ENCODE results near the gene SUSD1. TPM values are rescaled to one million over a fixed set of nuclear protein-coding genes. Genes with fewer than 3 reads are reported as not detected.

SUSD1 gene
- total and polyA plus RNA-seq, 2 donors from 2014 or later: 11.0 to 19.8 TPM

GRCh38 chr9:112043423-112043822 is 131.7 kb downstream of the SUSD1 start:
- DNase-seq (no peak), FAIRE-seq (no peak)
- Histone ChIP-seq H3K4me3 (ENCODE audit: low read length in 3 of 3) (no peak overlapping the region), H3K36me3 (ENCODE audit: control insufficient read depth in 2 of 3, insufficient read depth in 3 of 3, low read length in 3 of 3) (no peaks in the 10 kb centered on the region), H3K4me1 (ENCODE audit: control insufficient read depth in 2 of 3, insufficient read depth in 2 of 3, low read depth in 1 of 3, low read length in 3 of 3) (peaks cover 0 to 3% (median under 1%) of the 10 kb centered on the region in 3 donors), H3K27ac (ENCODE audit: low read depth in 2 of 2, low read length in 2 of 2) (no peak overlapping the region), H3K9ac (ENCODE audit: low read length in 3 of 3) (no peak overlapping the region), H3K27me3 (ENCODE audit: control insufficient read depth, insufficient read depth, low read length) (no peaks in the 10 kb centered on the region), H3K9me3 (ENCODE audit: control insufficient read depth in 2 of 3, insufficient read depth in 1 of 3, low read length in 3 of 3) (no peaks in the 10 kb centered on the region)
- intact Hi-C loops (cut with DNase I): no loop called here
- no peak for TF ChIP-seq CTCF (IDR thresholded peaks at IDR 0.05; ENCODE audit: borderline replicate concordance, extremely low read depth, insufficient read depth)

DNA sequence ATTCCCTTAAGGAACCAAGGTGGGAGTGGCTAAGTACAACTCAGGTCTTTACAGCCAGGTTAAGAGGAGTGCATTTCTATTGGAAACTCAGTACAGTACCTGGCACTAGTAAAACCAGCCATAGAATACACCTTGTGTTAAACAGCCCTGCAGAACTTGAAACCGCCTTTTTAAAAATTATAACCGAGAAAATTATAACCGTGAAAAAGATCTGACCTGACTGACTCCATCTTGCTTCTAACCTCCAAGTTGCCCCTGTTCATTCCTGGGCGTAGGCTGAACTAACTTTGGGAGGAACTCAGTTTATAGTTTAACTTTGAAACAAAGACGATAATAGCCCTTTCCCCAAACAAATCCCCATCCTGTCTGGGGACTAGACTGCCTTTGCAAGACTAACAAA is 132.3 kb downstream of the SUSD1 start:
- no peak overlapping the region for H3K9ac ChIP-seq (ENCODE audit: low read length in 3 of 3)
- H3K4me1 ChIP-seq (ENCODE audit: control insufficient read depth in 2 of 3, insufficient read depth in 2 of 3, low read depth in 1 of 3, low read length in 3 of 3): peaks cover 0 to 3% (median 0%) of the 10 kb centered on the region in 3 donors
- no peaks in the 10 kb centered on the region for H3K9me3 ChIP-seq (ENCODE audit: control insufficient read depth in 2 of 3, insufficient read depth in 1 of 3, low read length in 3 of 3)
- FAIRE-seq (no peak), DNase-seq (no peak)
- intact Hi-C loops (cut with DNase I): no loop called here
- TF ChIP-seq CTCF (IDR thresholded peaks at IDR 0.05; ENCODE audit: borderline replicate concordance, extremely low read depth, insufficient read depth): no peak
- H3K27me3 ChIP-seq (ENCODE audit: control insufficient read depth, insufficient read depth, low read length): no peaks in the 10 kb centered on the region
- H3K4me3 ChIP-seq (ENCODE audit: low read length in 3 of 3): no peak overlapping the region
- no peaks in the 10 kb centered on the region for H3K36me3 ChIP-seq (ENCODE audit: control insufficient read depth in 2 of 3, insufficient read depth in 3 of 3, low read length in 3 of 3)
- H3K27ac ChIP-seq (ENCODE audit: low read depth in 2 of 2, low read length in 2 of 2): no peak overlapping the region

DNA sequence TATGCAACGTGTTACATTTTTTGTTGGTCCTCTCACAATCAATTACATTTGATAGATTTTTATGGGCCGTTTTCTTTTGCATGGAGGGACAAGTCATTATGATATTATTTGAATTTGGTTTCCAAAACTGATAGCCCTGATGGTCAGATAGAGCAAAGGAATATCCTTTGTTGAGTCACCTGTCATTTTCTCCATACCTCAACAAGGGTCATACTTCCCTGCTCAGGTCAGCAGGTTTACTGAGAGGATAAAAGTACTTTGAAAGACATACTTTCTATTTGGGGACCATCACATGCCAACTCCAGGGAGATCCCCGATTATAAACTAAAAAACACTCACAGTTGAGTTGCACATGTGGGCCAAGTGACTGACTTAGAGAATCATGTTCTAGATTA is 132.9 kb downstream of the SUSD1 start:
- Histone ChIP-seq H3K27me3 (ENCODE audit: control insufficient read depth, insufficient read depth, low read length) (no peaks in the 10 kb centered on the region), H3K27ac (ENCODE audit: low read depth in 2 of 2, low read length in 2 of 2) (no peak overlapping the region), H3K9ac (ENCODE audit: low read length in 3 of 3) (no peak overlapping the region)

More for the DNA sequence above, 132.9 kb downstream of the SUSD1 start:
- no peak for FAIRE-seq
- Histone ChIP-seq H3K4me3 (ENCODE audit: low read length in 3 of 3) (no peak overlapping the region), H3K36me3 (ENCODE audit: control insufficient read depth in 2 of 3, insufficient read depth in 3 of 3, low read length in 3 of 3) (no peaks in the 10 kb centered on the region), H3K9me3 (ENCODE audit: control insufficient read depth in 2 of 3, insufficient read depth in 1 of 3, low read length in 3 of 3) (no peaks in the 10 kb centered on the region), H3K4me1 (ENCODE audit: control insufficient read depth in 2 of 3, insufficient read depth in 2 of 3, low read depth in 1 of 3, low read length in 3 of 3) (peaks cover 0 to 3% (median 0%) of the 10 kb centered on the region in 3 donors)
- TF ChIP-seq CTCF (IDR thresholded peaks at IDR 0.05; ENCODE audit: borderline replicate concordance, extremely low read depth, insufficient read depth): no peak
- intact Hi-C loops (cut with DNase I): no loop called here
- no peak for DNase-seq

All from kidney (tissue), 14 donors.